SKM-1 treated with dmso at 0.1 percent for 144 hours (cell line): ENCODE measurements around the gene ANKRD49.

ENCODE experiments used
- DNase-seq: peaks from one replicate; lab custom pipeline; 2025; ENCODE audit not compliant: unreplicated experiment; lab: John Stamatoyannopoulos, UW

Gene ANKRD49

GRCh38 chr11:94543695-94544645 lies 50.2 kb downstream of the ANKRD49 start, which contains the start of gene FUT4:
TSS of gene FUT4 (plus strand) at chr11:94543921. CDS start at chr11:94544134, 213 bp downstream.
- peak; percentile 82 for DNase-seq

DNA sequence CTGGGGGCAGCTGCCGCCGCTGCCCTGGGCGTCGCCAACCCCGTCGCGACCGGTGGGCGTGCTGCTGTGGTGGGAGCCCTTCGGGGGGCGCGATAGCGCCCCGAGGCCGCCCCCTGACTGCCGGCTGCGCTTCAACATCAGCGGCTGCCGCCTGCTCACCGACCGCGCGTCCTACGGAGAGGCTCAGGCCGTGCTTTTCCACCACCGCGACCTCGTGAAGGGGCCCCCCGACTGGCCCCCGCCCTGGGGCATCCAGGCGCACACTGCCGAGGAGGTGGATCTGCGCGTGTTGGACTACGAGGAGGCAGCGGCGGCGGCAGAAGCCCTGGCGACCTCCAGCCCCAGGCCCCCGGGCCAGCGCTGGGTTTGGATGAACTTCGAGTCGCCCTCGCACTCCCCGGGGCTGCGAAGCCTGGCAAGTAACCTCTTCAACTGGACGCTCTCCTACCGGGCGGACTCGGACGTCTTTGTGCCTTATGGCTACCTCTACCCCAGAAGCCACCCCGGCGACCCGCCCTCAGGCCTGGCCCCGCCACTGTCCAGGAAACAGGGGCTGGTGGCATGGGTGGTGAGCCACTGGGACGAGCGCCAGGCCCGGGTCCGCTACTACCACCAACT lies 51.0 kb downstream of the ANKRD49 start:
- no peak for DNase-seq

DNA sequence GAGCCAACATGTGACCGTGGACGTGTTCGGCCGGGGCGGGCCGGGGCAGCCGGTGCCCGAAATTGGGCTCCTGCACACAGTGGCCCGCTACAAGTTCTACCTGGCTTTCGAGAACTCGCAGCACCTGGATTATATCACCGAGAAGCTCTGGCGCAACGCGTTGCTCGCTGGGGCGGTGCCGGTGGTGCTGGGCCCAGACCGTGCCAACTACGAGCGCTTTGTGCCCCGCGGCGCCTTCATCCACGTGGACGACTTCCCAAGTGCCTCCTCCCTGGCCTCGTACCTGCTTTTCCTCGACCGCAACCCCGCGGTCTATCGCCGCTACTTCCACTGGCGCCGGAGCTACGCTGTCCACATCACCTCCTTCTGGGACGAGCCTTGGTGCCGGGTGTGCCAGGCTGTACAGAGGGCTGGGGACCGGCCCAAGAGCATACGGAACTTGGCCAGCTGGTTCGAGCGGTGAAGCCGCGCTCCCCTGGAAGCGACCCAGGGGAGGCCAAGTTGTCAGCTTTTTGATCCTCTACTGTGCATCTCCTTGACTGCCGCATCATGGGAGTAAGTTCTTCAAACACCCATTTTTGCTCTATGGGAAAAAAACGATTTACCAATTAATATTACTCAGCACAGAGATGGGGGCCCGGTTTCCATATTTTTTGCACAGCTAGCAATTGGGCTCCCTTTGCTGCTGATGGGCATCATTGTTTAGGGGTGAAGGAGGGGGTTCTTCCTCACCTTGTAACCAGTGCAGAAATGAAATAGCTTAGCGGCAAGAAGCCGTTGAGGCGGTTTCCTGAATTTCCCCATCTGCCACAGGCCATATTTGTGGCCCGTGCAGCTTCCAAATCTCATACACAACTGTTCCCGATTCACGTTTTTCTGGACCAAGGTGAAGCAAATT lies 51.7 kb downstream of the ANKRD49 start:
- DNase-seq = peak; percentile 40

- DNase-seq = no peak
These were observed 52.3 kb downstream of the ANKRD49 start for GRCh38 chr11:94546162-94546470.

DNA sequence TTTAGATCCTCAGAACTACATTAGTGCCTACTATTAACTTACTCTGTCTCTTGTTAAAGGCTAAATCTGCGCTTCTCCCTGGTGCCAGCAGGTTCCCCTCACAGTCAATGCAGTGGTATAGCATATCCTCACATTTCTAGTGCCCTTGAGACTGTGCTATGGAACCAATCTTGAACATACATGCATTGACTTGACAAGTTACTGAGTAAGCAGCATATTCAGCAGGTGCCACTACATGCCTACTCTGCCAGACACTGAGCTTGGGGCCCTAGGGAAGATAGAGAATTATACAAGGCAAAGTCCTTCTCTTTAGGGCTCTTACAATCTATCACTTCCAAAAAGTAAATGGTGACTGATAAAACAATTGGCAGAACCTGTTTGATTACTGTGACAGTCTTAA lies 53.1 kb downstream of the ANKRD49 start:
- DNase-seq = peak; percentile 18

GRCh38 chr11:94549146-94549545 lies 55.4 kb downstream of the ANKRD49 start:
- DNase-seq = no peak
